ENCODE measurements around the gene CHPF.

Gene CHPF

DNA sequence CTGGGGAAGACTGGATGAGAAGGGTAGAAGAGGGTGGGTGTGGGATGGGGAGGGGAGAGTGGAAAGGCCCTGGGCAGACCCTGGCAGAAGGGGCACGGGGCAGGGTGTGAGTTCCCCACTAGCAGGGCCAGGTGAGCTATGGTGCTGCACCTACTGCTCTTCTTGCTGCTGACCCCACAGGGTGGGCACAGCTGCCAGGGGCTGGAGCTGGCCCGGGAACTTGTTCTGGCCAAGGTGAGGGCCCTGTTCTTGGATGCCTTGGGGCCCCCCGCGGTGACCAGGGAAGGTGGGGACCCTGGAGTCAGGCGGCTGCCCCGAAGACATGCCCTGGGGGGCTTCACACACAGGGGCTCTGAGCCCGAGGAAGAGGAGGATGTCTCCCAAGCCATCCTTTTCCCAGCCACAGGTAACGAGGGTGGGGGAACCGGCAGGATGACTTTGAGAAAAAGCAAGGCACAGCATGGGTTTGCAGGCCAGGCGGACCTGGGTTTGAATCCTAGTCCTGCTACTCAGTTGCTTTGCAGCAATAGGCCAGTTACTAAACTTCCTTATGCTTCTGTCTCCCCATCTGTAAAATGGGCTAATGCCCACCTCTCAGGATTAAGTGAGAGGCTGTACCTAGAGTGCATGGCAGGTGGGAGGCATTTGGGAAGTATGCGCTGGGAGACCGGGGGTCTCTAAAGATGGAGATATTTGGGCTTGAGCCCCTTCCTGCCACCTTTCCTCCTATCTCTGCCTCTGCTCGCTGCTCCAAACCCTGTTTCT is 28.8 kb upstream of the CHPF start, which contains the start of gene INHA:
Gene INHA (plus strand): TSS at position 74 of the 765 bp plus-strand sequence. CDS start 65 bp downstream, at position 139.
- no peak for TF ChIP-seq JUND (IDR thresholded peaks at IDR 0.05; ENCODE audit: low read depth)
- no peak for DNase-seq (ENCODE audit: low read depth in 1 of 2, low spot score in 1 of 2)
- in situ Hi-C loops (cut with HindIII; ENCODE audit: low pct_unique_long_range_greater_than_20kb, low sequenced_read_pairs) = no loop called here

DNA sequence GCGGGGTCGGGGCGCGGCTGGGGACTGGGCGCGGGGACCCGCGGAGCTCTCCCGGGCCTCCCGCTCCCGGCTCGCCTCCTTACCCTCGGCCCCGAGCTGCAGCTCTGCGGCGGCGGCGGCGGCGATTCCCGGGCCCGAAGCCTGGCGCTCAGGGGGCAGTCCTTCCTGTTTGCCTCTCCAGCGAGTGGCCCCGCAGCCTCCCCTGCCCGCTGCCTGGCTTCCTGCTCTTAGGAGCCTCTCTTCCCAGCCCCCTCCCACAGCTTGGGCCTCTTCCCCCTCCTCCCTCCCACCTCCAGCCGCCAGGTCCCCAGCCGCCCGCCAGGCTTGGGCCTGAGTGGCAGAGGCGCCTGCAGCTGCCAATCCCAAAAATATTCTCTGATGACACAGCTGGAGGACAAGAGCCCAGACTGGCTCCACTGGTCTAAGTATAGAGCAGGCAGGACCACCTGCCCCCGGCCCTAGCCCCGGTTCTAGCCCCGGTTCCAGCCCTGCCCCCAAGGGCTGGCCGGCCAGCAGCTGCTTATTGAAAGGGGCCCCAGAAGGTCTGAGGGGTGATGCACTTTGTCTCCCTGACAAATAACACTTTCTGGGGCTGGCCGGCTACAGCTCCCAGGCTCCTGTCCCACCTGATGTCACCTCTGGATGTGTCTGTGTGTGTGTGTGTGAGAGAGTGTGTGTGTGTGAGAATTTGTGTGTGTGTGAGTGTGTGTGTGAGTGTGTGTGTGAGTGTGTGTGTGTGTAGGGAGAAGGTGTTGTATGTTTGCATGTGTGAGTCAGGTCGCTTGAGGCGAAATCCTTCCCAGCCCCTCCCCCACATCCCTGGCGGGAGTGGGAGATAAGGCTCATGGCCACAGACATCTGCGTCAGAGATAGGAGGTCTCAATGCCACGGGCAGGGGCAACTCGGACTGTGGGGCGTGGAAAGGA is 28.0 kb upstream of the CHPF start, which contains the start of gene OBSL1:
Gene OBSL1 (minus strand): TSS at position 229 of the 926 bp plus-strand sequence. CDS start 307 bp downstream, outside the sequence.
- in situ Hi-C loops (cut with HindIII; ENCODE audit: low pct_unique_long_range_greater_than_20kb, low sequenced_read_pairs) = no loop called here
- DNase-seq (ENCODE audit: low read depth in 1 of 2, low spot score in 1 of 2) = peak; percentile 48 to 55
- no peak for TF ChIP-seq JUND (IDR thresholded peaks at IDR 0.05; ENCODE audit: low read depth)

DNA sequence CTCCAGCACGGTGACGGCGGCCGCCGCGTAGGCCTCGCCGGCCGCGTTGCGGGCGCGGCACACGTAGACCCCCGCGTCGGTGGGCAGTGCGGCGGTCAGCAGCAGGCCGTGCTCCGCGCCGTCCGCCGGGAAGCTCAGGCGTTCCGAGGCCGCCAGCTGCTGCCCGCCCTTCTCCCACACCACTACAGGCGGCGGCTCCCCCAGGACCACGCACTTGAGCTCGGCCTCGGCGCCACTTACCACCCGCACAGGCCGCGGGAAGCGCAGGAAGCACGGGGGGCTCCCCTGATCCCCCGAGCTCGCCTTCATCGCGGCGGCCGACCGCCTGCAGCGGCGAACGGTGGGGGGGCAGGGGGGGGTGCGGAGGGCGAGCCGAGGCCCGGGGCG is 27.3 kb upstream of the CHPF start:
- no peak for DNase-seq (ENCODE audit: low read depth in 1 of 2, low spot score in 1 of 2)
- no peak for TF ChIP-seq JUND (IDR thresholded peaks at IDR 0.05; ENCODE audit: low read depth)
- in situ Hi-C loops (cut with HindIII; ENCODE audit: low pct_unique_long_range_greater_than_20kb, low sequenced_read_pairs) = no loop called here

DNA sequence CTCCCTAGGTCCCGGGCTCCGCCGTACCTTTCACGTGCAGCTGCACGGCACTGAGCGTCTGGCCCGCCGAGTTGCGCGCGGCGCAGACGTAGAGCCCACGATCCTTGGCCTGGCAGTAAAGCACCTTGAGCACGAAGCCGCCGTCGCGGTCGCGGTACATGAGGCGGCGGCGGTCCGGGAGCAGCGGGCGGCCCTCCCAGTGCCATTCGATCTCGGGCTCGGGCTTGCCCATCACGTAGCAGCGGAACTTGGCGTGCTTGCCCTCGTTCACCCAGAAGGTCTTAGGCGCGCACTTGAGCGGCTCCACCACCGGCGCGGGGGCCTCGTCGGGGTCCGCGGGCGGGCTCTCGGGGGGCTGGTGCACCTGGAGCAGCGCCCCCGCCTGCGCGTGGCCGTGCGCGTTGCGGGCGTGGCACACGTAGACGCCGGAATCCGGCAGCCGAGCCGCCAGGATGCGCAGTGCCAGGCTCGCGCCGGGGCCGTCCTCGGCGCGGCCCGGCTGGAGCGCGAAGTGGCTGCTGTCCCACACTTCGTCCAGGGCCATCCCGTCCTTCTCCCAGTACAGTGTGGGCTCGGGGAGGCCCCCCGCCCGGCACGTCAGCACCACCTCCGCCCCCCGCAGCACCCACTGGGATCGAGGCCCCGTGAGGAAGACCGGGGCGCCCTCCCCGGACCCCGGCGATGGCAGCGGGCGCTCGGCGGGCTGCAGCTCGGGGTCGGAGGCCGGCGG is 26.8 kb upstream of the CHPF start:
- TF ChIP-seq JUND (IDR thresholded peaks at IDR 0.05; ENCODE audit: low read depth) = no peak
- in situ Hi-C loops (cut with HindIII; ENCODE audit: low pct_unique_long_range_greater_than_20kb, low sequenced_read_pairs) = no loop called here
- DNase-seq (ENCODE audit: low read depth in 1 of 2, low spot score in 1 of 2) = peak; percentile 28 to 64

DNA sequence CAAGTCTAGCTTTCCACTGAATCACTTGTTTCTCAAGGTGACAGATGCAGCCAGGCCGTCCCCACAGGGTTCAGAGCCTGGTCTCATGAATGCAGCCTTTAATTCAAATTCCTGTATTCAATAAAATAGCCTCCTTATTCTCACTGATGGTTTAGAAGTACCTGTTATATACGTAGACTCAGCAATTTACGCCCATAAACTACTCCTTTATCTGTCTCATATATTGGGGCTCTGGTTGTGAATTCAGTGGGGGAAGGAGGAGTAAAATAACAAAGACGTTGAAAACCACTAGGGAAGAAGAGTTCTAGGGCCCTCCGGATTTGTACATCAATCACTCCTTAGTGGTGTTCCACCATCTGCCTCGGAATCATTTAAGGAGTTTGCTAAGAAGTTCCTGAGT is 26.0 kb upstream of the CHPF start:
- DNase-seq (ENCODE audit: low read depth in 1 of 2, low spot score in 1 of 2) = no peak
- TF ChIP-seq JUND (IDR thresholded peaks at IDR 0.05; ENCODE audit: low read depth) = no peak
- in situ Hi-C loops (cut with HindIII; ENCODE audit: low pct_unique_long_range_greater_than_20kb, low sequenced_read_pairs) = no loop called here

DNA sequence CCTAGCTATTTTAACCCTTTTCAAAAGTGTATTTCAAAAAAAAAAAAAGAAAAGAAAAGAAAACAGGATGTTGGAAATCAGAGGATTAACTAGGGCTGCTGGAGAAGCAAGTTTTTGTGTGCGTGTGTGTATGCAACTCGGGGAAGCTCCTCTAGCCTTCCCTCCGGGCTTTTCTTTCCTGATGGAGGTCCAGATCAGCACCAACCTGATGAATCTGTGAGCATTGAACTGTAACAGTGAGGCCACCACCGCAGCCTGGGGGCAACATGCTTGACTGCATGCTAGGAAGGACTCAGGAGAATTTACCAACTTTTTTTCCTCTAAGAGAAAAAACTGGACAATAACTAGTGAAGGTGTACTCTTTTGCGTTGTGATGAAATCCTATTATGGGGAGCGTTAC is 25.4 kb upstream of the CHPF start:
- in situ Hi-C loops (cut with HindIII; ENCODE audit: low pct_unique_long_range_greater_than_20kb, low sequenced_read_pairs) = no loop called here
- peak in 1 of 2 experiments; percentile 32 for DNase-seq (ENCODE audit: low read depth in 1 of 2, low spot score in 1 of 2)
- no peak for TF ChIP-seq JUND (IDR thresholded peaks at IDR 0.05; ENCODE audit: low read depth)

DNA sequence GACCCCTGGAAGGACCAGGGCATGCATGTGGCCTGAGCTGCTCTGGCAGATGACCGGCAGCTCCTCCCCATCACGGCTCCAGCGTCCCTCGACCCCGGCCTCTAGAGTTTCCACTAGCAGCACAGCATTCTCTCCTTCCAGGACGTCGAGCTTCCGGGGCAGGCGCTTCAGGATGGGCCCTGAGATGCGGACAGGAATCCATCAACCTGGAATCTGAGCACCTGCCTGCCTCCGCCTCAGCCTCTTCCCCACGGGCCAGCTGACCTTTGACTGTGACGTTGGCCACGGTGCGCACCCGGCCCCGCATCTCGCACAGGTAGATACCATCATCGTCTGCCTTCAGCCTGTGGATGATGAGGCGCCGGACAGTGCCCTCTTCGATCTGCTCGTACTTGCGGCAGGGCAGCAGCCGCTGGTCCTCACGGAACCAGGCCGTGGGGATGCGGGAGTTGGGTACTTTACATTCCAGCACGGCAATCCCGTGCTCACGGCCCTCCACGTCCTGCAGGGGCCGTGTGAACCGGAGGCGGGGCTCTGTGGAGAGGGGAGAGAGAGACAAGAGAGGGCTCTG is 24.3 kb upstream of the CHPF start:
- in situ Hi-C loops (cut with HindIII; ENCODE audit: low pct_unique_long_range_greater_than_20kb, low sequenced_read_pairs) = no loop called here
- DNase-seq (ENCODE audit: low read depth in 1 of 2, low spot score in 1 of 2) = no peak
- TF ChIP-seq JUND (IDR thresholded peaks at IDR 0.05; ENCODE audit: low read depth) = no peak

DNA sequence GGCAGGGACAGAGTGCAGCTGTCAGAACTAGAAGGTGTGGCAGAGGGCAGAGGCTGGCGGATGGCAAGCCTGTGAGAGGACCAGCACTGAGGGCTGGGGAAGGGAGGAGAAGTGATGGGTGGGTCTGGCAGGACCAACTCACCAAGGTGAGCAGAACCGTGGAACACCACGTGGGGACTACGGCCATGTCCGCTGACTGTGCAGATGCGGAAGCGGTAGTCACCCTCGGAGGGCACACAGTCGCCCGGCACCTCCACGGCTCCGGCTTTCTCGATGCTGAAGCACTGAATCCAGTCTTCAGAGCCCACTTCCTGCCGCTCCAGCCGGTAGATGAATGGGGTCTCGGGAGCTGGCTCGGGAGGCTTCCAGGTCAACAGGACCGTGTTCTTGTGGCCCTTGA is 23.5 kb upstream of the CHPF start:
- TF ChIP-seq JUND (IDR thresholded peaks at IDR 0.05; ENCODE audit: low read depth) = no peak
- no peak for DNase-seq (ENCODE audit: low read depth in 1 of 2, low spot score in 1 of 2)
- in situ Hi-C loops (cut with HindIII; ENCODE audit: low pct_unique_long_range_greater_than_20kb, low sequenced_read_pairs) = no loop called here

DNA sequence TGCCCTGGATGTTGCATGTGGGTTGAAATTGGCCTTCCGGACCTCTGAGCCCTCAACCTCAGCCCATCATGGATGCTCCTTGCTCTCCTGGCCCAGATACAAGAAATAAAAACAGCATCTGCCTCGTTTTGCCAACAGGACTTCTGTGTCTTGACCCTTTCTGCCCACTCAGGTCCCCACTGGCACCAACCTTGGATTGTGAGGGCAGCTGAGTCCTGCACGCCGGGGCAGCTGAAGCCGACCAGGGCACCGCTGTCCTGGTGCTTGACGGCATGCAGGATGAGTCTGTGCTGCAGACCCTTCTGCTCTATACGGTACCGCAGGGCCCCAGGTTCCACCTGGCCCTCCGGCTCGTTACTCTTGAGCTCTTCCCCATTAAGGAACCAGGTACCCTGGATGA is 23.0 kb upstream of the CHPF start:
- DNase-seq (ENCODE audit: low read depth in 1 of 2, low spot score in 1 of 2) = no peak
- TF ChIP-seq JUND (IDR thresholded peaks at IDR 0.05; ENCODE audit: low read depth) = no peak
- in situ Hi-C loops (cut with HindIII; ENCODE audit: low pct_unique_long_range_greater_than_20kb, low sequenced_read_pairs) = no loop called here

DNA sequence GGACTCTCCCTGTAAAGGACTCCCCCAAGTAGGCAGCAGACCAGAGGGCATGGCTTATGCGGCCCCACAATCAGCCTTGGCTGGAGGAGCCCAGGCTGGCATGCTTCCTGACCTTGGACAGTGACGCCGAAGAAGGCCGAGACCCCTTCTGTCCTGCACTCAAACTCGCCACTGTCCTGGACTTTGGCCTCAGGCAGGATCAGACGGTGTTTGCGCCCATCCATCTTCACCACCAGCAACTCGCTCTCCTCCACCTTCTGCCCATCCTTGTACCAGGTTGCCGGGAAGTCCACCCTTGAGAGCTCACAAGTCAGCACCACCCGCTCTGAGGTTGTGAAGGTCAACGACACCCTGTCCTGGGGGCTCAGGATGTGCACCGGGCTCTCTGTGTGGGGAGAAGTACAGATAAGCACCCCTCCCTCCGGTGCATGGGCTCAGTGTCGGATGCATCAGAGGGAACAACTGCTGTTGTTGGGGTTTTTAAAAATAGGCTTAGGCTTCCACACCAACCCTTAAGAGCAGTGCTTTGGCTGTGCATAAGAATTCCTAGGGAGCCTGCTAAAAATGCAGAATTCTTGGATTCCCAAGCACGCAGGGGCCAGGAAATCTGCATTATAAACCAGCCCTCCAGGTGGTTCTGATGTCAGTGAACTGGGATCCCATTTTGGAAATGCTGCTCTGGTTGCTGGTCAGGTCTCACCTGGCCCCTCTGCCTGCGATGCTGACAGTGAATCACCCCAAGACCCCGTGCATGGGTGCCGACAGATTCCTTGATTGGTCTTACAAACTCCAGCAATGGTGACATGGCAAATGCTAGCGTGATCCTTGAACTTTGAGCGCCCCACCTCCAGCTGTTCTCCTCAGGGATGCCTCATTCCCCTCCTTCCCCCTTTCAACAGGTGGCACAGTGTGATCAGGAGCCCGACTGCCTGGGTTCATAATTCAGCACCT is 21.8 kb upstream of the CHPF start:
- in situ Hi-C loops (cut with HindIII; ENCODE audit: low pct_unique_long_range_greater_than_20kb, low sequenced_read_pairs) = no loop called here
- no peak for DNase-seq (ENCODE audit: low read depth in 1 of 2, low spot score in 1 of 2)
- no peak for TF ChIP-seq JUND (IDR thresholded peaks at IDR 0.05; ENCODE audit: low read depth)

DNA sequence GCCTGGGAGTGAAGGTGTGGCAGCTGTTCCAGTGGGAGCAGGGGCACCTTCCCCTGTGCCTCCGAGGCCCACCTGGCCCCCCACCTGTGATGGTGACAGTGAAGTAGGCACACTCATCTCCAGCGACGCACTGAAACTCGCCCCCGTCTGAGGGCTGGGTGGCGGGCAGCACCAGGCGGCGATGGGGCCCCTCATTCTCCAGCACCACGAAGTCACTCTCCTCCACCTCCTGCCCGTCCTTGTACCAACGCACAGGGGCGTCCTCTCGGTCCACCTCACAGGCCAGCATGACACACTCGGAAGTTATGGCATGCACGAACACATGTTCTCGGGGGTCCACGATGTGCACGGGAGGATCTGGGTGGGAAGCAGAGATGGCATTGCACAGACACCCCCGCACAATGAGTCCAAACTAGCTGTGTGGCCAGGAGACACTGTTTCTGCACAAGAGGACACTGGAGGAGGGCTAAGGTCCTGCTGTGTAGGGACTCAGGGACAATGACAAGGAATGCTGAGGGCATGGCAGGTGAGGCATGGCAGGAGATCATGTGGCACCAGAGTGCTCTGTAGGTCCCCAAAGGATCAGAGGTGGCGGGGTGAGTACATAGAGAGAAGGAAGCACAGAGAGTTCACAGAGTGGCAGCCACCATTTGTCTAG is 19.8 kb upstream of the CHPF start:
- no peak for DNase-seq (ENCODE audit: low read depth in 1 of 2, low spot score in 1 of 2)
- TF ChIP-seq JUND (IDR thresholded peaks at IDR 0.05; ENCODE audit: low read depth) = no peak
- in situ Hi-C loops (cut with HindIII; ENCODE audit: low pct_unique_long_range_greater_than_20kb, low sequenced_read_pairs) = no loop called here
